ENCODE measurements around the gene FLNB.

Gene FLNB

DNA sequence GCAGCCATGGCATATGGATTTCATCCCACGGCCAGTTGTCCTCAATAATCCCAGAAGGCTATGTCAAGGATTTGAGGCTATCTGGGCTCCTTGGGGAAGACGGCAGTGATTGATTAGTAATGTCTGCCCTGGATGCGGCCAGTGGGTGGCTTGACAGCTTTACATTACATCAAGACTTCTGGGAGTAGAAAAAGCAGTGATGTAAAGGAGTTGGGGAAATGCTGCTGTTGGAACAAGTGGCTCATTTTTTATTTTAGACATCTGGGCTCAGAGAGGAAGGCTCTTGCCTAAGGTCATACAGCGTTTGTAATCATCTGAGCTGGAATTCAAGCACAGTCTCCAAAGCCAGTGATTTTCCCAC is 94.1 kb downstream of the FLNB start:
- H3K4me2 ChIP-seq (ENCODE audit: low read depth, low read length, poor library complexity, severe bottlenecking) = no peak overlapping the region
- H3K4me1 ChIP-seq (ENCODE audit: insufficient read depth, low read length, poor library complexity, severe bottlenecking) = no peaks in the 10 kb centered on the region

GRCh38 chr3:58102976-58103451 is 94.8 kb downstream of the FLNB start:
- H4K20me1 ChIP-seq (ENCODE audit: insufficient read depth, low read length, poor library complexity, severe bottlenecking) = no peaks in the 10 kb centered on the region
- H3K9me2 ChIP-seq (replicated peaks; ENCODE audit: low read depth, low read length) = no peaks in the 10 kb centered on the region
- no peaks in the 10 kb centered on the region for H3K79me2 ChIP-seq (ENCODE audit: insufficient read depth, low read length)
- no peaks in the 10 kb centered on the region for H3F3A ChIP-seq (ENCODE audit: low read depth)
- no peak overlapping the region for H3K9ac ChIP-seq (ENCODE audit: low read depth, low read length, poor library complexity, severe bottlenecking)
- H3K4me3 ChIP-seq (ENCODE audit: low read length, poor library complexity, severe bottlenecking) = no peak overlapping the region
- no peaks in the 10 kb centered on the region for H3K27me3 ChIP-seq (ENCODE audit: insufficient read depth, low read length, poor library complexity, severe bottlenecking)
- H3K36me3 ChIP-seq (ENCODE audit: insufficient read depth, low read length) = peaks cover 78% of the 10 kb centered on the region; the same call in 1 of the 2 replicates
- no peak overlapping the region for H3K4me2 ChIP-seq (ENCODE audit: low read depth, low read length, poor library complexity, severe bottlenecking)
- TF ChIP-seq CTCF (conservative IDR thresholded peaks at IDR 0.05; ENCODE audit: low read length) = no peak
- H2AFZ ChIP-seq (ENCODE audit: low read length) = no peak overlapping the region
- no peaks in the 10 kb centered on the region for H3K9me3 ChIP-seq (ENCODE audit: insufficient read depth, low read depth, low read length)
- H3K4me1 ChIP-seq (ENCODE audit: insufficient read depth, low read length, poor library complexity, severe bottlenecking) = no peaks in the 10 kb centered on the region

More for the DNA sequence above, 94.1 kb downstream of the FLNB start:
- Histone ChIP-seq H3K27me3 (ENCODE audit: insufficient read depth, low read length, poor library complexity, severe bottlenecking) (no peaks in the 10 kb centered on the region), H3K4me3 (ENCODE audit: low read length, poor library complexity, severe bottlenecking) (no peak overlapping the region), H3K9me3 (ENCODE audit: insufficient read depth, low read depth, low read length) (no peaks in the 10 kb centered on the region), H3K36me3 (ENCODE audit: insufficient read depth, low read length) (peaks cover 84% of the 10 kb centered on the region; the same call in 1 of the 2 replicates), H3K9ac (ENCODE audit: low read depth, low read length, poor library complexity, severe bottlenecking) (no peak overlapping the region), H2AFZ (ENCODE audit: low read length) (no peak overlapping the region), H3F3A (ENCODE audit: low read depth) (no peaks in the 10 kb centered on the region), H3K9me2 (replicated peaks; ENCODE audit: low read depth, low read length) (no peaks in the 10 kb centered on the region), H3K79me2 (ENCODE audit: insufficient read depth, low read length) (no peaks in the 10 kb centered on the region), H4K20me1 (ENCODE audit: insufficient read depth, low read length, poor library complexity, severe bottlenecking) (no peaks in the 10 kb centered on the region)
- TF ChIP-seq CTCF (conservative IDR thresholded peaks at IDR 0.05; ENCODE audit: low read length) (no peak), EZH2phosphoT487 (IDR thresholded peaks at IDR 0.05; ENCODE audit: borderline replicate concordance) (no peak)

DNA sequence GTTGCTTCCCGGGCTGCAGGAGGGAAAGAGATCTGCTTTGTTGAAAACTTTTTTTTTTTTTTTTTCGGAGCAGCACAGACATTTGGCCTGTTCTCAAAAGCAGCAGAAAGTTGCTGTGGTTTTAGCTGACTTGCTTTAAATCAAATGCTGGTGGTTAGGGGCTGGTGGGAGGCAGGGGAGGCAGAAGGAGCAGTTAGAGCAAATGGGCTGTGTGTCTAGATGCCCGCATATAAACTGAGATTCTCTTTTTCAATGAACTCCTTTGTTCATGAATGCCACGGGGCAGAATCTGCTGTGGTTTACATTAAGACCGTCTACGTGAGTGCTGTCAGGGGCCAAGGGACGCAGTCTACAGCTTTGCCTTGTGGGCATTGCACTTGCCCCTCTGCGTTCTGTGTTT is 95.9 kb downstream of the FLNB start:
- H4K20me1 ChIP-seq (ENCODE audit: insufficient read depth, low read length, poor library complexity, severe bottlenecking) = no peaks in the 10 kb centered on the region
- H3K9me3 ChIP-seq (ENCODE audit: insufficient read depth, low read depth, low read length) = no peaks in the 10 kb centered on the region
- H3K36me3 ChIP-seq (ENCODE audit: insufficient read depth, low read length) = peaks cover 80% of the 10 kb centered on the region; the same call in 1 of the 2 replicates
- no peak overlapping the region for H3K4me3 ChIP-seq (ENCODE audit: low read length, poor library complexity, severe bottlenecking)
- no peak overlapping the region for H3K9ac ChIP-seq (ENCODE audit: low read depth, low read length, poor library complexity, severe bottlenecking)
- H3F3A ChIP-seq (ENCODE audit: low read depth) = no peaks in the 10 kb centered on the region
- H2AFZ ChIP-seq (ENCODE audit: low read length) = no peak overlapping the region
- no peaks in the 10 kb centered on the region for H3K4me1 ChIP-seq (ENCODE audit: insufficient read depth, low read length, poor library complexity, severe bottlenecking)
- TF ChIP-seq EZH2phosphoT487 (IDR thresholded peaks at IDR 0.05; ENCODE audit: borderline replicate concordance) (no peak), CTCF (conservative IDR thresholded peaks at IDR 0.05; ENCODE audit: low read length) (no peak)
- H3K9me2 ChIP-seq (replicated peaks; ENCODE audit: low read depth, low read length) = no peaks in the 10 kb centered on the region
- no peak overlapping the region for H3K4me2 ChIP-seq (ENCODE audit: low read depth, low read length, poor library complexity, severe bottlenecking)
- no peaks in the 10 kb centered on the region for H3K27me3 ChIP-seq (ENCODE audit: insufficient read depth, low read length, poor library complexity, severe bottlenecking)
- H3K79me2 ChIP-seq (ENCODE audit: insufficient read depth, low read length) = no peaks in the 10 kb centered on the region

Measured in Loucy (cell line).